HUDEP-2 (cell line): Measurements from ENCODE around the gene UBXN4.
A peak's percentile ranks its signal among the peaks of the same experiment; 100 is the strongest.
"Not testable (repeated sequence)": the region's sequence is repeated elsewhere in the genome, so short reads cannot be mapped to it uniquely, and the experiment has no call there.

Experiments
- DNase-seq, 76 experiments: peaks; one replicate each; lab custom pipeline; 2025; ENCODE audit not compliant: unreplicated experiment in 76 of 76; lab: John Stamatoyannopoulos, UW

UBXN4 gene

GRCh38 chr2:135800513-135801460 lies 59.1 kb downstream of the UBXN4 start:
- no peak for DNase-seq

GRCh38 chr2:135802350-135802749 lies 60.7 kb downstream of the UBXN4 start:
- no peak for DNase-seq

DNA sequence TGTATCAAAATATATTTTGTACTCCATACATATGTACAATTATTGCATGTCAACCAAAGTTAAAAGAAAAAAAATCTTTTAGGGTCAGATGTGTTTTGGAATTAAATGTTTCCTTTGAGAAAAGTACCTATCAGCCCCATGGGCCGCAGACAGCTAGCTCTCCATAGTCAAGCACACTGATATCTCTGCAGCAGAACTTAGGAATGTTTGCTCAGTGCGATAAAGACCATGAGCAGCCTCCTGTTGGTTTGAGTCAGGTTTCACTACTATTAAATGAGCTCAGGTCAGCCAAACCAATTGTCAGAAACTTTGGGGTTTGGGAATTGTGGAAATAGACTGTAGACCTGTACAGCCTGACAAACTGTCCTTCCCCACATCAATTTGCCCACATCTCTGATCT lies 61.6 kb downstream of the UBXN4 start:
- DNase-seq: no peak

- DNase-seq: not testable (repeated sequence)
Observed at GRCh38 chr2:135807874-135808273, 66.2 kb downstream of the UBXN4 start.

DNA sequence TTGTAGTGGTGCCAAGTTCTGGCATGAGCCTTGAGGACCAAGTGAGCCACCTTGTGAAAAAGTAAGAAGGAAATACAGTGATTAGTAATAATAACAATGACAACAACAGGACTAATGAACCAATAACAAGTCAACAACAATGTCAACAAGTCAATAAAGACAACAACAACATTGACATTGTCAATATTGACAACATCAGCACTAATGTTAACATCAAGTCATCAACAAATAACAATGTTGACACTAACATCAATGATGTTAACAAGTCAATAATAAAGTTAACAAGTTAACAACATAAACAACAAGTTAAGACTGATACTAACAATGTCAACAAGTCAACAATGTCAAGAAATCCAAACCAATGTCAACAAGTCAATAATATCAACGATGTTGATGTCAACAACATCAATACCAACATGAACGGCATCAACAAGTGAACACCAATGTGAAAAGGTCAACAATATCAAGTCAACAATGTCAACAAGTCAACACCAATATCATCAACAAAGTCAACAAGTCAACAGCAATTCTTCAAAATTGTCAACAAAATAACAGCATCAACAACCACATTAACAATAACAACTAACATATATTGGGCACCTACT lies 71.4 kb downstream of the UBXN4 start:
- DNase-seq: no peak

- DNase-seq: no peak
Observed at GRCh38 chr2:135815269-135815668, 73.6 kb downstream of the UBXN4 start.

- DNase-seq: no peak
Observed at GRCh38 chr2:135817466-135817865, 75.8 kb downstream of the UBXN4 start.

- DNase-seq: no peak
Observed at GRCh38 chr2:135817951-135818350, 76.3 kb downstream of the UBXN4 start.

DNA sequence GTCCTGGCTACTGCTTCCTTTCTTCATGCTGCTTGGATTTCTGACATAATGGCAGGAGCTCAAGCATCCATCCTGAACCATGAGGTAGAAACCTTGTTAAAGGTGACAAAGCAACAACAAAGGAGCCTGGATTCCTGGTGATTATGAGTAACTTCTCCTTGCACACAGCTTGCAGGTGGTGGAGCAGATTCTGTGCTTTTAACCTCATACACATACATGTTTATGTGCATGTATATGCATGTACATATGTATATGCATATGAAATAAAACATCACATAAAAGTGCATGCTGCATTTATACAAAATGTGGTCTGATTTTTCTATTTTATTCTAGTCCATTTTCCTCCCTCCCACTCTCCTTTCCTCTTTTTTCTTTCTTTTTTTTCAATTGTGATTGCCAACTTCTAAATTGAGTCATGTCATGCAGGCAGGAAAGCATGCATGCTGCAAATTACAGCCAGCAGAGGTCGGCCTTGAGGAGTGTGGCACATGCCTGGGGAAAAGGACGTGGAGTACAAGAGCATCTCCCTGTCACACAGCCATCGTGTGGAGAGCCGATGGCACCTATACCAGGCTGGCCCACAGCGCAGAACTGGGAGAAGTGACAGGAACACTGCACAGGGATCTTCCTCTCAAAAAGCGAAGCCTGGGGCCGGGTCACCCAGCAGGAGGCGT lies 77.4 kb downstream of the UBXN4 start:
- peak in 13 of 76 experiments; percentile 1 to 36 (median 18) for DNase-seq

DNA sequence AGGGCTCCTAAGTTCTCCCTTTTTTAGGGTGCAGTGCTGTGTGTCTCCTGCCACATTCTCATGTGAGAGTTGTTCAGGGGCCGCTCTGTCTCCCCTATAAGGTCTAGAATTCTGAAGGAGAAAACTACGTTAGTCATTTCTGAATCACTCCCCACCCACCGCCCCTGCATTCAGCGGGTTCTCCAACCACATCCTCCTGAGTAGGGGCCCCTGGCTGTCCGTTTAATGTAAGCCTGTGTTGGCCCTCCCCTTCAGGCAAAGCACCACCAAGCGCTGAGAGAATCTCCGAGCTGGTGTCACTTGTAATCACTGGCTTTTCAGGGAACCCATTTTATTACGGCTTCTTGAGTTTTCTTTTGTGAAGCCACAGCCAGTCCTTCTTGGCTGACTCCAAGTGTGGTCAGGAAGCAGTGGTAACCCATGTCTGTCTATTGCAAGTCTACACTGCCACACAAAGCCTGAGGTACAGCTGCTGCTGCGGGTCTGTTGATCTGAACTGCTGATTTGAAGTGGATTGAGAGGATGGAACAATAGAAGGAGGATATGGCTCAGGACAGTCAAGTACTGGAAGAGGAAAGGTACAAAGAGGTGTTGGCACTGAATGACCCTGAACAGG lies 78.5 kb downstream of the UBXN4 start:
- no peak for DNase-seq

- no peak for DNase-seq
Observed at GRCh38 chr2:135821190-135821589, 79.5 kb downstream of the UBXN4 start.

DNA sequence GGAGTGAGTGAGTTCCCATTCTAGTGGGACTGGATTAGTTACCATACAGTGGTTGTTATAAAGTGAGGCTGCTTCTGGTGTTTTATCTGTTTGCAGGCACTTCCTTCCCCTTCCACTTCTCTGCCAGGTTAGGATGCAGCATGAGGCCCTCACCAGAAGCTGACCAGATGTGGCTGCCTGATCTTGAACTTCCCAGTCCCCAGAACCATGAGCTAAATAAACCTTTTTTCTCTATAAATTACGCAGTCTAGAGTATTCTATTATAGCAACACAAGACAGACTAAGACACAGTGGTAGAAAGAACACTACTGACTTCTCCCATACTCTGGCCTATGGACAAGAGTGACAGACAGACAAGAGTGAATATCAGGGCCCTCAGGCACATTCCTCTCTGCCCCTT lies 81.2 kb downstream of the UBXN4 start:
- no peak for DNase-seq

DNA sequence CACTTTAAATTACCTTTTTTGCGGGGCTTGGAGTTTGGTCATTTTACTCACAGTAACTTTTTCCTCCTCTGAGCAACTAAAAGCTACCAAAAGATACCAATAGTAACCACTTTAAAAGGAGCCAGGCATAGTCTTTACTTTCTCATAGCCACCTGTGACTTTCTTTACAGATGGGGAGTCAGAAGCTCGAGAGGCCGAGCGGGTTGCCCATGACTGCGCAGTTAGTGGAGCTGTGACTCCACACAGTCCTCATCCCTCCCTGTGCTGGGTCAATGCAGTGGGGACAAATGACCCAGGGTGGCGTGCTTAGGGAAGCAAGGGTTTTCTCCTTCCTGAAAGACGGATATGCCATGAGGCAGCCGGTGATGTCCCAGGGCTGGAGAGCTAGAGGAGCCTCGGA lies 83.5 kb downstream of the UBXN4 start:
- DNase-seq: no peak

DNA sequence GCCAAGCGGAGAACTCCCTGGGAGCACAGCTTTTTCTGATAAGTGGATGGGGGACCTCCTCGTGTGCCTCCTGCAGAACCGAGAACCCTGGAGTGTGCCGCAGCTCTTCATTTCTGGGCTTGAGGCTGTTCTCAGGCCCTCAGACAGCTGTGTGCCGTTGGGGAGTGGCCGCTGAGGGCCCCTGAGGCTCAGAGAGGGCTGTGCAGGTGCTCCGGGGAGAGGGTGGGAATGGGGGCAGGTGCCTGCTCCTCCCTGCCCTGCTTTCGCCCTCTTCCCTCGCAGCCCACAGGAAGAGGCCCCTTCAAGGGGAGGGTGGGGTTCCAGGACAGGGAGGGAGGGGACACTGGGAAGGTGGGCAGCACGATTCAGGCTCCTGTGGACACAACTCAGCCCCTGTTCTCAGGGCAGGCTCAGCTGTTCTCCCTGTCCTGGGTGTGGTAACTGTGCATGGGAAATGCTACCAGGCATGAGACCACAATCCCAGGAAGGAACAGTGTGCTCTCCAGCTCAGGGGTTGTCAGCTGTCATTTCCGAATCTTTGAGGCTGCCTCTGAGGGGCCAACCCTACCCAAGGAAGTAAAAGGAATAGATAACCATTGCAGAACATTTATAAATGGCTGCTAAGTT lies 84.0 kb downstream of the UBXN4 start:
- no peak for DNase-seq

GRCh38 chr2:135826544-135826943 lies 84.9 kb downstream of the UBXN4 start:
- no peak for DNase-seq

DNA sequence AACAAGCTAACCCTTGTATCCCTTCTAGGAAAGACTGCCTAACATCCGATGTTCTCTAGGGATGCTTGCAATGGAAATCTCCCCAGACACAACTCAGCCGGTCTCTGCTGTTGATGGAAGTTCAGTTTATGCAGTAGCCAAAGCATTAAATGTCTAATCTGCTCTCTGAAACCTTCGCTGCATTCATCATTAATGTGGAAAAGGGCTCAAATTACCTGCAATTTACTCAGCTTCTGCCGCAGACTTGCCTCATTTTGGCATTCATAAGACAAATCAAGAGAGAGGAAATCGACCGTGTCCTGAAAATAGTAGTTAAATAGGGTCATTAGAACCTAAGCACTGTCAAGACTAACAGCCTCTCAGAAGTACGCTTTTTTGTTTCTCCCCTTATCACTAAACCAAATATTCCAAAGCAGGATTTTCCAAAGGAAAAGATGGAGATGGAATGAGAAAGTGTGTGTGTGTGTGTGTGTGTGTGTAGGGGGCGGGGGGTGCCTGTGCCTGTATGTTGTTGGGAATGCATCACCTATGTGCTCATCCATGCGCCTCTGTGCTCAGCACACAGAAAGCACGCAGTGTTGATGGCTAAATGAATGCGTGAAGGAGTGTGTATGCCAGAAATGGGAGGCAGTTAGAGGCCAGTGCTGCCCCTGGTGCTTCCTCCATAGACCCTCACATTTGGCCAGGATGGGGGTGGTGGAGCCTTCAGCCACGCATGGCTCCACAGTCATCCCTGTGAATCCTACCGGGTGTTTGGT lies 87.9 kb downstream of the UBXN4 start:
- no peak for DNase-seq

GRCh38 chr2:135831180-135831812 lies 89.6 kb downstream of the UBXN4 start:
- DNase-seq: no peak

DNA sequence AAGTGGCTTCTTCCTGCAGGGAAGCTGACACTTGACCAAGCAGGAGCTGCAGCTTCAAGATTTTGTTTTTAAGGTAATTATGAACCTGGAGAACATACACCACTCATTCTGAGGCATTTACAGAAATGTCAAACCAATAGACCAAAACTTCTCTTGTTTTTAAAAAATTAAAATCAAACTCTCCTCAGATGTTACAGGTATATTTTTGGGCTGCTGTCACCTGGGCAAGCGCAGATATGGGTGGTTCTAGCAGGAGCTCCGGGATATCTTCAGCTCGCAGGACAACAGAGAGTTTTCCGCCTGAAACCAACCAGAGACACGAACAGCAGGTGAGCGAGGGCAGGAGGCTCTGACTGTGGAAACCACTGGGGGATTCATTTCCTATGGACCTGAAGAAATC lies 91.2 kb downstream of the UBXN4 start:
- DNase-seq: no peak
